Activated CD4-positive, alpha-beta T cell treated with anti-CD3 and anti-CD28 coated beads for 36 hours (primary cell): ENCODE results near the gene PRKD1. TPM values are rescaled to one million over a fixed set of nuclear protein-coding genes. Genes with fewer than 3 reads are reported as not detected.
"Not testable (repeated sequence)": the region's sequence is repeated elsewhere in the genome, so short reads cannot be mapped to it uniquely, and the experiment has no call there.

Source experiments
- ATAC-seq: fragments of 200-7000 bp; cut with Tn5 transposase; one replicate; pipeline ENCODE4 v1.10.0; 2021; ENCODE audit warnings: mild to moderate bottlenecking, moderate library complexity
- CTCF ChIA-PET: fragments of 350-600 bp; sonication (Branson Sonifier 250); formaldehyde crosslinking; loops from one replicate; lab custom pipeline; 2021; ENCODE audit warnings: antibody characterized with exemption; lab: Charles Lee
- POLR2A ChIA-PET: fragments of 350-600 bp; sonication (Branson Sonifier 250); formaldehyde crosslinking; loops from one replicate; lab custom pipeline; 2021; ENCODE audit warnings: antibody characterized with exemption, inconsistent platforms; lab: Charles Lee
- DNase-seq: peaks from one replicate; pipeline ENCODE4 v3.0.0-alpha.2; 2020
- H3K27ac Mint-ChIP-seq: one replicate; pipeline ENCODE4 v1.8.0; 2021; ENCODE audit warnings: mixed read lengths
- H3K27me3 Mint-ChIP-seq: one replicate; pipeline ENCODE4 v1.8.0; 2021; ENCODE audit warnings: mixed read lengths
- H3K36me3 Mint-ChIP-seq: one replicate; pipeline ENCODE4 v1.8.0; 2021; ENCODE audit warnings: low read depth, mixed read lengths
- H3K4me1 Mint-ChIP-seq: one replicate; pipeline ENCODE4 v1.8.0; 2021; ENCODE audit warnings: mixed read lengths
- H3K4me3 Mint-ChIP-seq: one replicate; pipeline ENCODE4 v1.8.0; 2021; ENCODE audit warnings: mild to moderate bottlenecking, moderate library complexity, mixed read lengths
- H3K9me3 Mint-ChIP-seq: one replicate; pipeline ENCODE4 v1.8.0; 2021; ENCODE audit warnings: low read depth, mixed read lengths
- intact Hi-C, 2 experiments: fragments of 100-400 bp; cut with DNase I in 1 of 2; cut with micrococcal nuclease in 1 of 2; formaldehyde crosslinking; loops; one replicate each; pipeline versions ENCODE4 v1.14.2 to v1.15.1; 2022 to 2024; cut with DNase I, micrococcal nuclease
- total RNA-seq, 2 experiments: library from RNA; stranded (reverse); gene quantifications; one replicate each; pipeline ENCODE4 v1.2.3, GENCODE V29; 2021

PRKD1 gene
- total RNA-seq, 2 experiments from 2014 or later = not detected

- peaks cover 18% of the 10 kb centered on the region for H3K9me3 Mint-ChIP-seq
- no peaks in the 10 kb centered on the region for H3K27me3 Mint-ChIP-seq
- ATAC-seq (no peak), DNase-seq (no peak)
- H3K4me3 Mint-ChIP-seq = no peak overlapping the region
- intact Hi-C loops = no loop called here
- H3K36me3 Mint-ChIP-seq = no peaks in the 10 kb centered on the region
- no peak overlapping the region for H3K27ac Mint-ChIP-seq
- ChIA-PET CTCF (no interaction called here), POLR2A (interaction anchor here (0.6 kb wide), 1 partner anchor 313 kb away, joined by 5 read pairs; no protein-coding TSS in a partner anchor)
- no peaks in the 10 kb centered on the region for H3K4me1 Mint-ChIP-seq
Measured at GRCh38 chr14:29788093-29788492, 139.6 kb downstream of the PRKD1 start.

- Mint-ChIP-seq H3K4me3 (no peak overlapping the region), H3K27ac (no peak overlapping the region), H3K4me1 (no peaks in the 10 kb centered on the region), H3K36me3 (no peaks in the 10 kb centered on the region), H3K27me3 (no peaks in the 10 kb centered on the region), H3K9me3 (peaks cover 20% of the 10 kb centered on the region)
- intact Hi-C loops = no loop called here
- ATAC-seq (no peak), DNase-seq (no peak)
- ChIA-PET CTCF (interaction anchor here (0.9 kb wide), 1 partner anchor 18 kb away, joined by 3 read pairs; no protein-coding TSS in a partner anchor), POLR2A (no interaction called here)
Measured at GRCh38 chr14:29783556-29783955, 144.1 kb downstream of the PRKD1 start.

GRCh38 chr14:29782041-29782440 is 145.6 kb downstream of the PRKD1 start:
- ChIA-PET CTCF (no interaction called here), POLR2A (no interaction called here)
- Mint-ChIP-seq H3K27ac (no peak overlapping the region), H3K4me1 (no peaks in the 10 kb centered on the region), H3K36me3 (no peaks in the 10 kb centered on the region), H3K4me3 (no peak overlapping the region), H3K9me3 (peaks cover 27% of the 10 kb centered on the region), H3K27me3 (no peaks in the 10 kb centered on the region)
- intact Hi-C loops = no loop called here
- no peak for ATAC-seq
- DNase-seq = no peak

GRCh38 chr14:29777142-29777541 is 150.5 kb downstream of the PRKD1 start:
- H3K27ac Mint-ChIP-seq, intact Hi-C loops, CTCF ChIA-PET, H3K4me1 Mint-ChIP-seq, ATAC-seq, H3K4me3 Mint-ChIP-seq, DNase-seq, H3K36me3 Mint-ChIP-seq, H3K27me3 Mint-ChIP-seq: not testable (repeated sequence)
- peaks cover 27% of the 10 kb centered on the region for H3K9me3 Mint-ChIP-seq
- POLR2A ChIA-PET = interaction anchor here (0.6 kb wide), 1 partner anchor 559 kb away, joined by 3 read pairs; no protein-coding TSS in a partner anchor

GRCh38 chr14:29773990-29774389 is 153.7 kb downstream of the PRKD1 start:
- intact Hi-C loops = no loop called here
- Mint-ChIP-seq H3K36me3 (peaks cover 2% of the 10 kb centered on the region), H3K27me3 (no peaks in the 10 kb centered on the region), H3K27ac (no peak overlapping the region), H3K4me3 (no peak overlapping the region), H3K9me3 (peaks cover 39% of the 10 kb centered on the region), H3K4me1 (no peaks in the 10 kb centered on the region)
- ATAC-seq (no peak), DNase-seq (no peak)
- CTCF ChIA-PET = no interaction called here
- POLR2A ChIA-PET = no interaction called here

GRCh38 chr14:29763342-29763858 is 164.2 kb downstream of the PRKD1 start:
- Mint-ChIP-seq H3K4me1 (no peaks in the 10 kb centered on the region), H3K4me3 (no peak overlapping the region), H3K36me3 (no peaks in the 10 kb centered on the region), H3K9me3 (peaks cover 7% of the 10 kb centered on the region), H3K27me3 (no peaks in the 10 kb centered on the region), H3K27ac (no peak overlapping the region)
- intact Hi-C loops = no loop called here
- POLR2A ChIA-PET = no interaction called here
- CTCF ChIA-PET = no interaction called here
- ATAC-seq (no peak), DNase-seq (no peak)

- ChIA-PET CTCF (no interaction called here), POLR2A (no interaction called here)
- no peaks in the 10 kb centered on the region for H3K4me1 Mint-ChIP-seq
- ATAC-seq (no peak), DNase-seq (no peak)
- H3K9me3 Mint-ChIP-seq = peaks cover 4% of the 10 kb centered on the region
- no peak overlapping the region for H3K4me3 Mint-ChIP-seq
- intact Hi-C loops = no loop called here
- H3K36me3 Mint-ChIP-seq = no peaks in the 10 kb centered on the region
- no peak overlapping the region for H3K27ac Mint-ChIP-seq
- no peaks in the 10 kb centered on the region for H3K27me3 Mint-ChIP-seq
Measured at GRCh38 chr14:29759521-29760340, 167.9 kb downstream of the PRKD1 start.

GRCh38 chr14:29757711-29758233 is 169.9 kb downstream of the PRKD1 start:
- Mint-ChIP-seq H3K27ac (no peak overlapping the region), H3K4me3 (no peak overlapping the region), H3K4me1 (no peaks in the 10 kb centered on the region), H3K36me3 (no peaks in the 10 kb centered on the region), H3K9me3 (peaks cover 4% of the 10 kb centered on the region), H3K27me3 (no peaks in the 10 kb centered on the region)
- ChIA-PET CTCF (no interaction called here), POLR2A (no interaction called here)
- intact Hi-C loops = no loop called here
- DNase-seq = no peak
- no peak for ATAC-seq

GRCh38 chr14:29757188-29757680 is 170.4 kb downstream of the PRKD1 start:
- Mint-ChIP-seq H3K27ac (no peak overlapping the region), H3K4me1 (no peaks in the 10 kb centered on the region), H3K36me3 (no peaks in the 10 kb centered on the region), H3K9me3 (peaks cover 4% of the 10 kb centered on the region), H3K4me3 (no peak overlapping the region), H3K27me3 (no peaks in the 10 kb centered on the region)
- no peak for DNase-seq
- ChIA-PET POLR2A (no interaction called here), CTCF (no interaction called here)
- intact Hi-C loops = no loop called here
- ATAC-seq = no peak

GRCh38 chr14:29756019-29756385 is 171.6 kb downstream of the PRKD1 start:
- Mint-ChIP-seq H3K27me3 (no peaks in the 10 kb centered on the region), H3K9me3 (peaks cover 4% of the 10 kb centered on the region), H3K4me1 (no peaks in the 10 kb centered on the region), H3K36me3 (no peaks in the 10 kb centered on the region), H3K4me3 (no peak overlapping the region), H3K27ac (no peak overlapping the region)
- DNase-seq (no peak), ATAC-seq (no peak)
- intact Hi-C loops = no loop called here
- ChIA-PET POLR2A (no interaction called here), CTCF (no interaction called here)

- Mint-ChIP-seq H3K27ac (no peak overlapping the region), H3K4me3 (no peak overlapping the region), H3K36me3 (no peaks in the 10 kb centered on the region), H3K9me3 (peaks cover 5% of the 10 kb centered on the region), H3K27me3 (no peaks in the 10 kb centered on the region), H3K4me1 (no peaks in the 10 kb centered on the region)
- intact Hi-C loops = no loop called here
- POLR2A ChIA-PET = no interaction called here
- CTCF ChIA-PET = no interaction called here
- DNase-seq (no peak), ATAC-seq (no peak)
Measured at GRCh38 chr14:29755311-29756018, 172.2 kb downstream of the PRKD1 start.
